ENCODE data around the gene NKD2.

GRCh38 chr5:1055896-1056610 lies 47.5 kb downstream of the NKD2 start:
- TF ChIP-seq CTCF (IDR thresholded peaks at IDR 0.05) (no peak), REST (IDR thresholded peaks at IDR 0.05; ENCODE audit: insufficient read depth in 1 of 2, low read depth in 2 of 2, low read length in 1 of 2) (no peak)

Measured in Panc1 (cell line).